GM21447 (cell line): ENCODE results near the gene TMEM94.

Experiments used
- ATAC-seq: cut with Tn5 transposase; IDR thresholded peaks from one replicate; pipeline ENCODE4 v1.9.1; 2021; ENCODE audit not compliant: unreplicated experiment

Gene TMEM94

DNA sequence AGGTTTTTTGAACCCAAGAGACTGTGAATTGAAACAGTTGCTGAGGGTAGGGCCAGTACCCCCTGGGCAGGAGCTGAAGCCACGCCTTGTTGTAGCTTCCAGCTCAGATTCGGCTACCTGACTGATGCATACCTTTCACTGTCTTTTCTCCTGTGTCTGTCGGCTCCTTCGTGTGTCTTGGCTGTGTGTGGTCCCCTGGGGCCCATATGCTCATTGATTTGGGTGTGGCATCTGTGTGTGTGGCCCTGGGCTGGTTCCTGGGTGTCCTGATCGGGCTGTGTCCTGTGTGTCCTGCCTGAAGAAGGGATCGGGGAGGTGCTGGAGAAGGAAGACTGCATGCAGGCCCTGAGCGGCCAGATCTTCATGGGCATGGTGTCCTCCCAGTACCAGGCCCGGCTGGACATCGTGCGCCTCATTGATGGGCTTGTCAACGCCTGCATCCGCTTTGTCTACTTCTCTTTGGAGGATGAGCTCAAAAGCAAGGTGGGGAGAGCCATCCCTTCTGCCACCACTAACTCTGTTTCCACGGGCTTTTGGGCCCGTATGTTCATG, 38.0 kb downstream of the TMEM94 start:
- no peak for ATAC-seq

DNA sequence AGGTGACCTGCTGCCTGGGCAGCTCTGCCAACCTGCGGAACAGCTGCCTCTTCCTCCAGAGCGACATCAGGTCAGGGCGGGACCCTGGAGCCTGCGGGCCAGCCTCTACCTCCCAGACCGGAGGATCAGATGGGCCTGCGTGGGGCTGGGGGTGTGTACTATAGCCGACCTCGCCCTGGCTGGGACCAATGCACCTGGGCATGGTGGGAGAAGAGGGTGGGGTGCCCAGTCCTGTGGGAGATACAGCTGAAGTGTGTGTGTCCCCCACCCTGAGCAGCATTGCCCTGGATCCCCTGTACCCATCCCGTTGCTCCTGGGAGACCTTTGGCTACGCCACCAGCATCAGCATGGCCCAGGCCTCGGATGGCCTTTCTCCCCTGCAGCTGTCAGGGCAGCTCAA, 39.6 kb downstream of the TMEM94 start:
- ATAC-seq = no peak

DNA sequence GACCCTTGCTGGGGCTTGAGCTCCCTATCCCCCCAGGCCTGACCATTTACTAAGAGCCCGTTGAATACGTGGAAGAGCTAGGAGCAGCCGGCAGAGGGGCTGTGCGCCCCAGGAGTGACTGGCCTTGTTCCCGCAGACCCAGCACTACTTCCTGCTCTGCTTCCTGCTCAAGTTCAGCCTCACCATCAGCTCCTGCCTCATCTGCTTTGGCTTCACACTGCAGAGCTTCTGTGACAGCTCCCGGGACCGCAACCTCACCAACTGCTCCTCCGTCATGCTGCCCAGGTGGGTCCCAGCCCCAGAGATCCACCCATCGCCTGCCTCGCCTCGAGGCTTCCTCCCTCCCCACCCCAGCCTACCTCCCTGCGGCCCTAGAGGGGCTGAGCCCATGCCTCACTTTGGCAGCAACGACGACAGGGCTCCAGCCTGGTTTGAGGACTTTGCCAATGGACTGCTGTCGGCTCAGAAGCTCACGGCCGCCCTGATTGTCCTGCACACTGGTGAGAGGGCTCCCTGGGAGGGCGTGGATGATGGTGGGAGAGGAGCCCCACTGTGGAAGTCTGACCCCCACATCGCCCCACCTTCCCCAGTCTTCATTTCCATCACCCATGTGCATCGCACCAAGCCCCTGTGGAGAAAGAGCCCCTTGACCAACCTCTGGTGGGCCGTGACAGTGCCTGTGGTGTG, 41.7 kb downstream of the TMEM94 start:
- no peak for ATAC-seq

DNA sequence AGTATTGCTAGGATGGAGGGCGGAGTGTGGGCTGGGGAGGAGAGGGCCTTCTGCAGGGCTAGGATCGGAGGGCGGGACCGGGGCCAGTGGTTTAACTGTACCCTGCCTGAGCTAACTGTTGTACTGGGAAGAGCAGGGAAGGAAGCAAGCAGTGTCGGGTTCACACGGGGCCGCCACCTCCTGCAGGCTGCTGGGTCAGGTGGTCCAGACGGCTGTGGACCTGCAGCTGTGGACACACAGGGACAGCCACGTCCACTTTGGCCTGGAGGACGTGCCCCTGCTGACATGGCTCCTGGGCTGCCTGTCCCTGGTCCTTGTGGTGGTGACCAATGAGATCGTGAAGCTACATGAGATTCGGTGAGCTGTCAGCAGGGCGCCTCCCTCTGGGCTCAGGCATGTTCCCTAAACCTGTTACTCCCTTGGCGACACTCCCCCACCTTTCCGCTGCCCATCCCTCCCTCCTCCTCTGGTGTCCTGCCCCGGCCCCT, 42.3 kb downstream of the TMEM94 start:
- ATAC-seq = no peak

DNA sequence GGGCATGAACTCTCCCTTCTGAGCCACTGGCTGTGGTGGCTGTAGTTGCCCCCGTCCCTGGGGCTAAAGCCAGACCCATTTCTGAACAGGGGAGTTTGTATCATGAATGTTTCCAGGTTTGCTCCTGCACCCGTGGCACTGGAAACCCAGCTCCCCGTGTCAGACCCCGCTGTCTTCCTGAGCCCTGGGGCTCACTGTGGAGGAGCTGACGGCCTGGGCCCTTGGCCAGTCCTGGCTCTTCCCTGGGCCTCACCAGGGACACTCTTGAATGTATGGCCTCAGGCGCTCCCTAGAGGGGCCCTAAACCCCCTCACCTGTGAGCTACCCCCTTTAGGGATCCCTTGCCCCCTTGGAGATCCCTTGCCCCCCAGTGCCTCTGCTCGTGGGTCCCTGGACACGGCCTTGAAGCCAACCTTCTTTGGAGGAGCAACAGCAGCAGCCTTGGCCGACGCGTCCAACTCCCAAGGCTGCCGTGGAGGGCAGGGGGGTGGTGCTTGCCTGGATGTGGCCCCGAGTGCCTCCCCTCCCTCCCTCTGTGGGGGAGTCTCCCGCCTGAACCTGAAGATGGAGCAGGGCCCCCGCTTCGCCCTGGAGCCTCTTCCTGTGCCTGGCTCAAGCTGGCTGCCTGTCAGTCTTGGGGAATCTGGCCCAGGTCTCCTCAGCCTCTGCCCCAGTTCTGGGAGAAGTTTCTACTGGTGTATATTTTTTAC, 43.0 kb downstream of the TMEM94 start:
- no peak for ATAC-seq

DNA sequence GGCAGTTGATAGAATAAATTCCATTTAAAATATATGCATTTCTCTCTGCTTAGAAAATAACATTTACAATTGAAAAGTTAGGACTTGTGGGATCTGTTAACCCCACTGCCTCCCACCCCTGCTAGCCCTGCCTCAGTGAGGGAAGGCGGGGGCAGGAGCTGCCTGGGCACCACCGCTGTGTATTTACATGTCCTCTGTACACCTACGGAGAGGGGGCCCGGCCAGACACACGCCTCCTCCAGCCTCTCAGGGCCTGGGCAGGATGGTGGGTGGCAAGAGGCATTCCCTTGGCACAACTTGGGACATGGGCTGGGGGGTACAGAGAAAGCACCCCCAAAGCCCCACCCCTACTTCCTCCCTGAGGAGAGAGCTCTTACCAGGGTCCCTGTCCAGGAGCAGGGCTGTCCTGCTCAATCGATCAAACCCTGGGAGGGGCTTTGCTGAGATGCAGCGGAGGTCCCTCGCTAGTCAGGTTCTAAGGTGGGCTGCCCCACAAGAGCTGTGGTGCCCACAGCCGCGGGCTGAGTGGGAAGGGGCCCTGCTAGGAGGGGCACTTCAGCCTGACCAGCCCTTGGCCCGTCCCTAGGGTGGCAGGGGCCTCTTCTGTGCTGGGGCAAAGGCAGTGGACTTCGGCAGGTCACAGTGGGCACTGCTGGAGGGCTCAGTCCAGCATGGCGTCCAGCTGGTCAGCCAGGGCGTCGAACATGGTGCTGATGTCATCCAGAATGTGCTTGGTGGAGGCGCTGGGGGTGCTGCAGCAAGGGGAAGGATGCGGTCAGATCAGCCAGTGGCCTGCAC, 44.2 kb downstream of the TMEM94 start:
- no peak for ATAC-seq

DNA sequence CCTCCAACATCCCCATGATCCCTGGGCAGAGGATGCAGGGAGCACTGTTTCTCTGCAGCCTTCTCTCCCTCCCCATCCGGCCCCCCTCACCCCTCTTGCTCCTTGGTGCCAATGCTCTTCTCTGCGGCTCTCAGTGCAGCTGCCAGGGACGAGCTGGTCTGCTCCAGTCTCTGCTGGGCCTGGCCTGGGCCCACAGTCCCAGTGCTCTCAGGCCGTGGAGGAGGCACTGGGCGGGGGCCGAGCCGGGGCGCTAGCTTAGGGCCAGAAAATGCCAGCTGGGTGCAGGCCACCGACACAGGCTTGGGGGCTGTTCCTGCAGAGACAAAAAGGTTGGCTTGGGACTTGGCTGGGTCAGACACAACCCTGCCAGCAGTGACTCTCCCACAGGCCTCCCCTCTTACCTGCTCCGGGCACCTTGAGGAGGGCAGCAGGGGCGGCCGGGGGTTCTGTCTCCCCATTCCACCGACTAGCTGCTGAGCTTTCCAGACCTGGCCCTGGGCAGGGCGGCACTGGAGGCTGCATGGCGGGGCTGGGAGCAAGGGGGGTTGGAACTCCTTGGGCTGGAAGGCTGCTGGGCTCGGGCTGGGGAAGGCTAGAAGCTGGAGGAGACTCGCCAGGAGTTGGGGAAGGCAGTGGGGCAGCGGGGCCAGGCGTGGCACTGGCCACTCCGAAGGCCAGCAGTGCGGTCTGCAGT, 45.1 kb downstream of the TMEM94 start:
- ATAC-seq = no peak

DNA sequence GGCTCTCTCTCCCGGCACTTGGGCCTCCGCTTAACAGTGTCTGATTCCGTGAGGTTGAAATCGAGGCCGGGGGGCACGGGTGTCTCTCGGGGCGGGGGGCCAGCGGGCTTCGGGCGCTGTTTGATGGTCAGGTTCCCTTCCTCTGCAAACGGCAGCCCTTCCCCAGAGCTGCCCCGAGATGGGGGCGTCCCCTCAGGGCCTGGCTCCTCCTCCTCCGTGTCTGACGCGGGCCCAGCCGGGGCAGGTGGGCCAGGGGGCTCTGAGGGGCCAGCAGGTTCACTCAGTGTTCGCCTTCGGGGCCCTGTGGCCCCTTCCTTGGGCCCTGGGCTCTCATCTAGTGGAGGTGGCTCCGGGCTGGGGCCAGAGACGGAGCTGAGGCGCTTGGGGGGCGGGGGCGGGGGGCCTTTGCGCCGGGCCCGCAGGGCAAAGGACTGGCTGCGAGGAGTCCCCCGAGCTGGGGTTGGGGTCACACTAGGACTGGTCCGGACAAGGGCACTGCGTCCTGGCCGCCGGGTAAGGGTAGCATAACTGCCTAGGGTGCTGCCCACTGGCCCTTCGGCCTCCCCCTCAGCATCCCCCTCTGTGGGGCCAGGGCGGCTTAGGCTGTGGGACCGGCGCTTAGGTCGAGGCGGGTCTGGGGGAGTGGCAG, 45.8 kb downstream of the TMEM94 start:
- no peak for ATAC-seq

DNA sequence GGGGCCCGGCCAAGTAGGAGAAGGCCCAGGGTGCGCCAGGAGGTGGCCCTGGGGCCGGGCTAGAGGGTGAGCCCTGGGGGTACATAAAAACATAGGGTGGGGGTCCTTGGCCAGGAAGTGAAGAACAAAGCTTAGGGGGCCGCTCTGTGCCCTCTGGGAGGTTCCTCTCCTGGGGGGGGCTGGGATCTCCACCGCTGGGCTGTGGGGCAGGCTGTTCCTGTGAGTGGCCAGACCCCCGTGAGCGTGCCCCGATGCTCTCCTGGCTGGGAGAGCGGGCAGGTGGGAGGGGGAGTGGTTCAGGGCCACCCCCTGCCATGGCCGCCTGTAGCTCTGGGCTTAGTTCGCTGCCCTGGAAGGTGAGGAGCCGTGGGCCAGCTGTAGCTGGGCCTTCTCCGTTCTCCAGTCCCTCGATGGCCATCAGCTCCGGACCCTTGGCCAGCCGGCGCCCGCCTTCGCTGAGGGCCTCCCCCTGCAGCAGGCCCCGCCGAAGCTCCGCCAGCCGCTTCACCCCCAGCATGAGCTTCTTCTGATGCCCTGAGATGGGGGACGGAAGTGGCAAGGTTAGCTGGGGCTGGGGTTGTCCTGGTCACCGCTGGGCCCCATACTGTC, 46.4 kb downstream of the TMEM94 start:
- ATAC-seq = no peak

DNA sequence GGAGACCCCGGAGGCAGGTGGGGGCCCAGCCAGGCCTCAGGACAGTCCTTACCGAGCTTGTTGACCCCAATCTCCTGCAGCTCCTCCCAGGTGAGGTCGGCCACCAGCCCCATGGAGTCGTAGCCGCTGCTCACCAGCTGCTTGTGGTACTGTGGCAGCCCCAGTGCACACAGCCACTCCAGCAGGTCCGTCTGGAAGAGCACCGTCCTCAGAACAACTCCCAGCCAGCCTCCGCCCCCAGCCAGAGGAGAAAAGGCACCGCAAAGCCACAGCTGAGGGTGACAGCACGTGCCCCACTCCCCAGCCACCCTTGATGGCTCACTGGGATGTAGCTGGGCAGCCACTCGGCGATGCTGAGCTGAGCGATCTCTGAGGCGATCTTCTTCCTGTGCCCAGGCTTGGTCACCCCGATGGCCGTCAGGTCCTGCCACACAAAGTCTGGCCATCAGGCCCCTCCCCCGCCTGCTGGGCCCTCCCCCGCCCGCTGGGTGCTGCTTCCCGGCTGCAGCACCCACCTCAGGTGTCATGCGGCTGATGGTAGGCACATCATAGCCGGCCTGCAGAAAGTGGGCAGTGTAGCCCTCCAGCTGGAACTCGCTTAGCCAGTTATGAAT, 47.0 kb downstream of the TMEM94 start:
- ATAC-seq = no peak

DNA sequence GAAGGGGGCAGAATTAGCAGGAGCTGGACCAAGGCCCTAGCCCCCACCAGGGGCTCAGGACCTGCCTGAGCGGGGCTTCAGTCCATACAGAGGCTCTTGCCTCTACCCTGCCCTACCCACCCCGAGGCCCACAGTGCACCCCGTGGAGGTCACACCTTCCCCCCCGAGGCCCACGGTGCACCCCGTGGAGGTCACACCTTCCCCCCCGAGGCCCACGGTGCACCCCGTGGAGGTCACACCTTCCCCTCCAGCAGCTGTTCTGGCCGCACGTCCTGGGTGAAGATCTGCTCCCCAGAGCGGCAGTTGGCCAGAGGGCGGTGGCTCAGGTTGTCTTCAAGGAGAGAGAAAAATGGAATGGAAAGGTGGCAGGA, 47.5 kb downstream of the TMEM94 start:
- no peak for ATAC-seq

DNA sequence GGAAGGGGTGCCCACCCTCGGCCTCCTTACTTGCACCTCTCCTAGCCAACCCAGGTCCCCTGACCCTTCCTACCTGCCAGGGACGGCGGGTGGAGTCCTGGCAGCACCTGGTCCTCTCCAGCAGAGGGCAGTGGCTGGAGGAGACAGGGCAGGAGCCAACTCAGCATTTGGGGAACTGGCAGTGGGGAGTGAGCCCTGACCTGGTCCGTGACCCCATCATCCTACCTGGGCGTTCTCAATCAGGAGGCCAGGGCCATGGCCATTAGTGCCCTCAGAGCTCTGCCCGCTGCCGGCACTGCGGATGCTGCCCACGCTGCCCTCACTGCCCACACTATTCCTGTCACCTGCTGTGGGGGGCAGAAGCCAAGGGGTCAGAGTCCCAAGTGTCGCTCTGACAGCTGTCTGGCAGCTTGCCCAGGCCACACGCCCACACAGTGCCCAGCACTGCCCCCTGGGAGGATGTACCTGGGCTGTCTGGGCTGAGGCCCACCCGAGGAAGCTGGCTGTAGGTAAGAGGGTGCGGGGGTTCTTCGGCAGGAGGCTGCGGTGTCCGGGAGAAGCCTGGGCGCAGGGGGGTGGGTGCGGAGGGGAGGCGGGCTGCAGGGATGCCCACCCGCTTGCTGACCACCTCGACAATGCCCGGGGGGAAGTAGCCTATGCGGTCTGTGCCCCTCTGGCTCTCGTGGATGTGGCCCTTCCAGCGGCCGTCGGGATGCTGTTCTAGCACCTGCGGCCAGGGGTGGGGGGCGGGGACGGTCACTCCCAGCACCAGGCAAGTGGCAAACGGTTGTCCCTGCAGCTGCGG, 48.1 kb downstream of the TMEM94 start:
- no peak for ATAC-seq

DNA sequence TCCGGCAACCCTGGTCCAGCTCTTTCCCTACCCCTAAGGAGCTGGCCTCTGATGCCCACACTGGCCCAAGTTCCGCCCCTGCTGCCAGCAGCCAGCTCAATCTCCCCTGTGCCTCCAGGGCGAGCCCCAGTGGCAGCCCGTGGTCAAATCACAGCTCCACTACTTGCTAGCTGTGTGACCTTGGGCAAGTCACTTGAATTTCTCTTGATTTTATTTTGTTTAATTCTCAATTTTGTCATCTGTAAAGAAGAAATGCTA, 48.6 kb downstream of the TMEM94 start:
- ATAC-seq = no peak

DNA sequence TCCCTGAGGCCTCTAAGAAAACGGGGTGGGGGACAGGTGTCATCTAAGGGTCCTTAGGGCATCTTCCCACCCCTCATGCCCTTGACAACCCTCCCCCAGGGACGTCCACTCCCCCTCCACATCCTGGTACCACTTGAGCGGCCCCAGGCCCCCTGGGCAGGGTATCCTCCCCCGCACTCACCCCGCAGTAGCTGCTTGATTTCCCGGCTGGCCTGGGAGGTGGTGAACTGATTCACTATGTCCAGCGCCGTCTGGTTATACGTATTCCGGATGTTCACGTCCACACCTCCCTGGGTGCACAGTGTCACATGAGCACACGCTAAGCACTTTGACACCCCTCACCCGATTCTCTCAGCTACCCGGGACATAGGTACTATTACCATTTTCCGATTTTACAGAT, 49.2 kb downstream of the TMEM94 start:
- no peak for ATAC-seq

DNA sequence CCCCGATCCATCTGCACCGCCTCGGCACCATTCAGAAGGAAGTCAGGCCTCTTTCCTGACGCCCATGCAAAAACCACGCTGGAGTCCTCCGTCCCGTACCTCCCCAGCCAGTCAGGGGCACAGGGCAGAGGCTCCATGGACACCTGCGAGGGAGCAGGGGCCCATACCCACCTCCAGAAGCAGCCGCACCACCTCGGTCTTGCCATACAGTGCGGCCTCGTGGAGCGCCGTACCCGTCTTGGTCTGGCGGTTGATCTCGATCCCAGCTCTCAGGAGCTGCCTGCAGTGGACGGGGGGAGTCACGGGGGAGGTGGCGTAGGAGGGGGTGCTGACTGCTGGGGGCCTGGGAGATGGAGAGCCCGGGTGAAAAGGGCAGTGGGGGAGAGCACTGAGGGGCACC, 49.7 kb downstream of the TMEM94 start:
- ATAC-seq = no peak

DNA sequence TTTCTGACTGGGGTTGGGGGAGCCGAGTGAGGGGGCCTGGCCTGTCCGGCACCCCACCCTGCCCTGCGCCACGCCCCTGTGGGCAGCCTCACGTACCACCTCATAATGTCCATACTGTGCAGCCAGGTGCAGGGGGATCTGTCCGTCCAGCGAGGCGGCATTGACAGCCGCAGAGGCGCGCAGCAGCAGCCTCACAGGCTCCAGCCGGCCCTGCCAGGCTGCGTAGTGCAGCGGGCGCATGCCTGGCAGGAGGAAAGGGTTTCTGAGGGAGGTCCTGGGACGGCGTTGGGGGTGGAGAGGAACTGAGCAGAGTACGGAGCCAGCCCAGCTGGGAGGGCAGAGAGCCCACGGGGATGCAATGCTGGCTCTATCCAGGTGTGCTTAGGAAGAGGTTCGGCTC, 50.5 kb downstream of the TMEM94 start:
- ATAC-seq = no peak

DNA sequence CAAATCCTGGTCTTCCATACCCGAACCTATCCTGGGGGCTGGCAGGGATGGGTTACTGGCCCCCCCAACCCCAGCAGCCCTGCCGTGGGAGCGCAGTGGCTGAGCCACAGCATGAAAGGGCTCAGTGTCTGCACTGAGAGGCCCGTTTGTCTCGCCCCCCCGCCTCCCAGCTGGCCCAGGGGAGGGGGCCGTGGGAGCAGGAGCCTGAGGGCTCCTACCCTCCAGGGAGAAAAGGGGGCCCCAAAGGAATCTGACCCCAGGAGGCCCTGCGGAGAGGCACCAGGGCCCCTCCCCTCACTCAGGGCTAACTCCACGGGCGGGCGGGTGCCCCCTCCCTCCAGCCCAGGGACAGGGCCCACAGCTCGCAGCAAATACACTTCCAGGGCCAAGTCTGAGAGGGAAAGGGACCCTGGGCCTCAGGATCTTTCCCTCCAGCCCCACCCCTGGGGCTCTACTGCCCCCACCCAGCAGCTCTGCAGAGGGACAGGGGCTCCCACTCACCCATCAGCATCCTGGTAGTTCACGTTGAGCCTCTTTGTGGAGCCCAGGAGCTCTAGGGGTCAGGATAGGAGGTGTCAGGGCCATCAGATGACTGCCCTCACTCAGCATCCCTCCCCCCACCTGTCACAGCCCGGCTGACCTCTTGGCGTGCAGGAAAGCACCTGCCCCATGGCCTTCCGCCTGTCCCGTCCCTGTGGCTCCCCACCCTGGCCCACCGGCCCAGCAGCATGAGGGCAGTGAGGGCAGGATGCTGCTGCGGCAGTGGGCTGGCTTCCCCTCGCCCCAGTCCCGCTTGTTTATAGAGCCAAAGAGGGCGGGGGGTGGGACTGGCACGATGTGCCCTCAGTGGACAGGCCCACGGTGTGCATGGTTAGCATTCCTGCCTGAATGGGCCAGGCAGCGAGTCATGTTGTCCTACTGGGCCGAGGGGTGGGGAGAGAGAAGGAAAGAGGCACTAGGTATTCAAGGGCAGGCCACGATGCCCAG, 51.6 kb downstream of the TMEM94 start:
- ATAC-seq = no peak

DNA sequence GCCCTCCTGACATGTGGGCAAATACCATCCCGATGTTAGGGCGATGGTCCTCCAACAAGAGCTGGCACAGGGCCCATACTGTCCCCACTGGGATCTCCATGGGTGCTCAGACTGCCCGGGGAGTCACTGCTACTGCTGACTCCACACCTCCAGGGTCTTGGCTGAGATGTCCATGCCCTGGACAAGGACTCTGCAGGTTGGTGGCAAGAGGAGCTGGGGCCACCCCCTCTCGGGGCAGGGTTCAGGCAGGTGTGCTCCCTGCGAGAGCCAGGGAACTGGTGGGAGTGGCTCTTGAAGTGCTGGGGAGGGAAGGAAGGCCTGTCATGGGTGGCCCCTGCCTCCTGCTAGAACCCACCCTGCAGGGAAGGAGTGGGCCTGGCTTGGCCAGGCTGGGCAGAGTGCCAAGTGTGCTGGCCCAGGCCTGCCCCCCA, 52.5 kb downstream of the TMEM94 start:
- ATAC-seq = no peak
